ENCODE results near the gene TMEM252. TPM values are rescaled to one million over a fixed set of nuclear protein-coding genes. Genes with fewer than 3 reads are reported as not detected.

Gene TMEM252
- total RNA-seq, 1 experiment from 2014 or later, result not detected

Other genes with a start within 250 kb of the TMEM252 start
- not detected in 2 replicates for gene FOXD4L3, start 238.0 kb downstream of the TMEM252 start, total RNA-seq (2014; rRNA removed; shearing (Covaris generic))
- 4.9 and 5.7 TPM in 2 replicates for gene PGM5, start 184.3 kb downstream of the TMEM252 start, total RNA-seq (2014; rRNA removed; shearing (Covaris generic))
- gene PIP5K1B, start 164.4 kb upstream of the TMEM252 start, total RNA-seq (2014; rRNA removed; shearing (Covaris generic)), result 5.0 and 7.4 TPM in 2 replicates

All from SK-MEL-5 (cell line).